ENCODE measurements around the gene CLDN22. TPM values are rescaled to one million over a fixed set of nuclear protein-coding genes. Genes with fewer than 3 reads are reported as not detected.

The CLDN22 gene
- total RNA-seq, 1 experiment from 2014 or later: not detected

- POLR2A ChIA-PET: no interaction called here
- BruUV-seq (replicated peaks): no TSS peak
- Histone ChIP-seq H3K36me3 (ENCODE audit: control insufficient read depth in 1 of 2, insufficient read depth in 2 of 2, low read length in 2 of 2) (no peaks in the 10 kb centered on the region; a peak in 1 of 4 replicates), H3K4me3 (replicated peaks in 1 of 2; ENCODE audit: low read depth in 1 of 2, low read length in 2 of 2) (no peak overlapping the region), H3K9me3 (ENCODE audit: control insufficient read depth in 1 of 2, insufficient read depth in 1 of 2, low read depth in 1 of 2, low read length in 2 of 2) (no peaks in the 10 kb centered on the region), H3K9ac (ENCODE audit: low read length) (no peak overlapping the region), H3K27ac (ENCODE audit: low read depth, low read length) (no peak overlapping the region), H3K4me1 (ENCODE audit: control insufficient read depth in 1 of 2, insufficient read depth in 2 of 2, low read length in 2 of 2) (no peaks in the 10 kb centered on the region), H3K4me2 (ENCODE audit: low read length) (no peak overlapping the region), H3K79me2 (ENCODE audit: insufficient read depth, low read length) (no peaks in the 10 kb centered on the region), H2AFZ (ENCODE audit: low read depth, low read length, poor library complexity, severe bottlenecking) (no peak overlapping the region), H3K9me2 (ENCODE audit: insufficient read depth) (no peaks in the 10 kb centered on the region), H3K27me3 (ENCODE audit: insufficient read depth, low read length) (no peaks in the 10 kb centered on the region), H4K20me1 (ENCODE audit: insufficient read depth) (no peaks in the 10 kb centered on the region)
- CTCF ChIA-PET: no interaction called here
- no peak for DNase-seq (ENCODE audit: low read depth, low spot score)
- TF ChIP-seq SP1 (IDR thresholded peaks at IDR 0.05; ENCODE audit: low read depth) (no peak), FOSL1 (IDR thresholded peaks at IDR 0.05; ENCODE audit: low read depth) (no peak), POLR2A (IDR thresholded peaks at IDR 0.05; ENCODE audit: borderline replicate concordance, extremely low read depth, insufficient read depth, insufficient read length) (no peak)
- intact Hi-C loops (cut with micrococcal nuclease): no loop called here
- ATAC-seq: no peak
- RAD21 ChIA-PET (ENCODE audit: low non-redundant PET in 1 of 2, low total read pairs in 2 of 2, uncharacterized antibody in 2 of 2, unreplicated experiment in 2 of 2): no interaction called here
Observed at GRCh38 chr4:183303301-183303700, 16.8 kb downstream of the CLDN22 start.

GRCh38 chr4:183300655-183301054, 19.4 kb downstream of the CLDN22 start:
- H3K4me2 ChIP-seq (ENCODE audit: low read length): no peak overlapping the region
- POLR2A ChIA-PET: no interaction called here
- no peak for TF ChIP-seq CEBPB (IDR thresholded peaks at IDR 0.05; ENCODE audit: low read depth)
- no peak for TF ChIP-seq ZFX (IDR thresholded peaks at IDR 0.05)
- no peak for TF ChIP-seq POLR2A (IDR thresholded peaks at IDR 0.05; ENCODE audit: borderline replicate concordance, extremely low read depth, insufficient read depth, insufficient read length)
- TF ChIP-seq FOSL1 (IDR thresholded peaks at IDR 0.05; ENCODE audit: low read depth): no peak
- TF ChIP-seq YY1 (IDR thresholded peaks at IDR 0.05; ENCODE audit: extremely low read depth, insufficient replicate concordance, low read depth, low read length): no peak
- no peak for TF ChIP-seq SRF (IDR thresholded peaks at IDR 0.05; ENCODE audit: low read depth)
- no peak for TF ChIP-seq ATF3 (IDR thresholded peaks at IDR 0.05)
- TF ChIP-seq SIN3A (IDR thresholded peaks at IDR 0.05; ENCODE audit: low read depth): no peak
- no peak for TF ChIP-seq ZNF274 (IDR thresholded peaks at IDR 0.05; ENCODE audit: low read depth, low read length)
- no peak for TF ChIP-seq CBX3 (IDR thresholded peaks at IDR 0.05; ENCODE audit: low read depth)
- TF ChIP-seq TCF7L2 (IDR thresholded peaks at IDR 0.05; ENCODE audit: borderline replicate concordance, extremely low read depth, insufficient read depth, insufficient read length): no peak
- TF ChIP-seq MAX (IDR thresholded peaks at IDR 0.05): no peak
- no peak for TF ChIP-seq ZBTB33 (IDR thresholded peaks at IDR 0.05; ENCODE audit: extremely low read depth, insufficient replicate concordance, low read length)
- no peak for TF ChIP-seq CTCF (IDR thresholded peaks at IDR 0.05 in 2 of 3, conservative IDR thresholded peaks at IDR 0.05 in 1 of 3; ENCODE audit: borderline replicate concordance in 1 of 3, insufficient read depth in 1 of 3, low read depth in 2 of 3, low read length in 2 of 3)
- TF ChIP-seq SP1 (IDR thresholded peaks at IDR 0.05; ENCODE audit: low read depth): no peak
- TF ChIP-seq POLR2AphosphoS5 (IDR thresholded peaks at IDR 0.05; ENCODE audit: low read depth, low read length): no peak
- no peak for TF ChIP-seq EZH2 (IDR thresholded peaks at IDR 0.05)
- no peak for TF ChIP-seq EGR1 (IDR thresholded peaks at IDR 0.05; ENCODE audit: low read depth)

More at GRCh38 chr4:183300655-183301054, 19.4 kb downstream of the CLDN22 start:
- CTCF ChIA-PET: no interaction called here
- RAD21 ChIA-PET (ENCODE audit: low non-redundant PET in 1 of 2, low total read pairs in 2 of 2, uncharacterized antibody in 2 of 2, unreplicated experiment in 2 of 2): no interaction called here
- H3K36me3 ChIP-seq (ENCODE audit: control insufficient read depth in 1 of 2, insufficient read depth in 2 of 2, low read length in 2 of 2): no peaks in the 10 kb centered on the region; a peak in 1 of 4 replicates
- no peak overlapping the region for H2AFZ ChIP-seq (ENCODE audit: low read depth, low read length, poor library complexity, severe bottlenecking)
- H3K9me2 ChIP-seq (ENCODE audit: insufficient read depth): no peaks in the 10 kb centered on the region
- no peaks in the 10 kb centered on the region for H3K27me3 ChIP-seq (ENCODE audit: insufficient read depth, low read length)
- H3K4me1 ChIP-seq (ENCODE audit: control insufficient read depth in 1 of 2, insufficient read depth in 2 of 2, low read length in 2 of 2): peaks cover 0 to 6% of the 10 kb centered on the region in 2 experiments; a peak in 1 of 4 replicates
- no TSS peak for BruUV-seq (replicated peaks)
- no peak for DNase-seq (ENCODE audit: low read depth, low spot score)
- intact Hi-C loops (cut with micrococcal nuclease): no loop called here
- H3K4me3 ChIP-seq (replicated peaks in 1 of 2; ENCODE audit: low read depth in 1 of 2, low read length in 2 of 2): no peak overlapping the region
- no peak overlapping the region for H3K27ac ChIP-seq (ENCODE audit: low read depth, low read length)
- no peaks in the 10 kb centered on the region for H3K9me3 ChIP-seq (ENCODE audit: control insufficient read depth in 1 of 2, insufficient read depth in 1 of 2, low read depth in 1 of 2, low read length in 2 of 2)
- ATAC-seq: no peak
- no peaks in the 10 kb centered on the region for H4K20me1 ChIP-seq (ENCODE audit: insufficient read depth)
- no peak overlapping the region for H3K9ac ChIP-seq (ENCODE audit: low read length)
- no peaks in the 10 kb centered on the region for H3K79me2 ChIP-seq (ENCODE audit: insufficient read depth, low read length)
